GM19455 (cell line): ENCODE data around the gene DAPK3.
A peak's percentile ranks its signal among the peaks of the same experiment; 100 is the strongest.
"Not testable (repeated sequence)": the region's sequence is repeated elsewhere in the genome, so short reads cannot be mapped to it uniquely, and the experiment has no call there.

Experiments used
- ATAC-seq: cut with Tn5 transposase; IDR thresholded peaks from one replicate; pipeline ENCODE4 v1.9.1; 2021; ENCODE audit not compliant: unreplicated experiment

Gene DAPK3

DNA sequence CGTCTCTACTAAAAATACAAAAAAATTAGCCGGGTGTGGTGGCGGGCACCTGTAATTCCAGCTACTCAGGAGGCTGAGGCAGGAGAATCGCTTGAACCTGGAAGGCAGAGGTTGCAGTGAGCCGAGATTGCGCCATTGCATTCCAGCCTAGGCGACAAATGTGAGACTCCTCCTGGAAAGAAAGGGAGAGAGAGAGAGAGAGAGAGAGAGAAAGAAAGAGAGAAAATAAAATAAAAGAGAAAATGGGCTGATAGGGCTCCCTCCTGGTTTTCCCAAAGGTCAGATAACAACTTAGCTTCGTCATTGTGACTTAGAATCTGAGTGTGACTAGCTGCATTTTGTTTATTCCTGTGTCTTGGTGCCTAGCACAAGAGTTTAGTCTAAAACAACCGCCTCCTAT, 34.5 kb upstream of the DAPK3 start:
- not testable (repeated sequence) for ATAC-seq

- not testable (repeated sequence) for ATAC-seq
Measured at GRCh38 chr19:4000798-4001197, 29.9 kb upstream of the DAPK3 start.

DNA sequence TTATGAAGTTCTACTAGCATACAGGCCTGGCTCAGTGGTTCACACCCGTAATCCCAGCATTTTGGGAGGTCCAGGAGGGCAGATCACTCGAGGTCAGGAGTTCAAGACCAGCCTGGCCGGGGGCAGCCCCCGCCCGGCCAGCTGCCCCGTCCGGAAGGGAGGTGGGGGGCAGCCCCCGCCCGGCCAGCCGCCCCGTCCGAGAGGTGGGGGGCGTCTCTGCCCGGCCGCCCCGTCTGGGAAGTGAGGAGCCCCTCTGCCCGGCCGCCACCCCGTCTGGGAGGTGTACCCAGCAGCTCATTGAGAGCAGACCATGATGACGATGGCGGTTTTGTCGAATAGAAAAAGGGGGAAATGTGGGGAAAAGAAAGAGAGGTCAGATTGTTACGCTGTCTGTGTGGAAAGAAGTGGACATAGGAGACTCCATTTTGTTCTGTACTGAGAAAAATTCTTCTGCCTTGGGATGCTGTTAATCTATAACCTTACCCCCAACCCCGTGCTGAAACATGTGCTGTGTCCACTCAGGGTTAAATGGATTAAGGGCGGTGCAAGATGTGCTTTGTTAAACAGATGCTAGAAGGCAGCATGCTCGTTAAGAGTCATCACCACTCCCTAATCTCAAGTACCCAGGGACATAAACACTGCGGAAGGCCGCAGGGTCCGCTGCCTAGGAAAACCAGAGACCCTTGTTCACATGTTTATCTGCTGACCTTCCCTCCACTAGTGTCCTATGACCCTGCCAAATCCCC, 27.9 kb upstream of the DAPK3 start:
- ATAC-seq, result not testable (repeated sequence)

DNA sequence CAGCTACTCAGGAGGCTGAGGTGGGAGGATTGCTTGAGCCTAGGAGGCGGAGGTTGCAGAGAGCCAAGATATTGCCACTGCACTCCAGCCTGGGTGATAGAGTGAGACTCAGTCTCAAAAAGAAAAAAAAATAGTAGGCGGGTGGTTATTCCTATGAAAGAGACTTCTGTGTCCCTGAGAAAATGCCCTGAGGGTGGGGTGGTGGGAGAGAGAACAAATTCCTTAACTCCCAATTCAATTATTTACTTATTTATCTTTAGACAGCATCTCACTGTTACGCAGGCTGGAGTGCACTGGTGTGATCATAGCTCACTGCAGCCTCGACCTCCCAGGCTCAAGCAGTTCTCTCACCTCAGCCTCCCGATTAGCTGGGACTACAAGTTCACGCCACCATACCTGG, 24.7 kb upstream of the DAPK3 start:
- ATAC-seq, result no peak

- ATAC-seq, result no peak
Measured at GRCh38 chr19:3990815-3991117, 19.9 kb upstream of the DAPK3 start.

GRCh38 chr19:3987619-3988371, 16.9 kb upstream of the DAPK3 start:
- no peak for ATAC-seq

DNA sequence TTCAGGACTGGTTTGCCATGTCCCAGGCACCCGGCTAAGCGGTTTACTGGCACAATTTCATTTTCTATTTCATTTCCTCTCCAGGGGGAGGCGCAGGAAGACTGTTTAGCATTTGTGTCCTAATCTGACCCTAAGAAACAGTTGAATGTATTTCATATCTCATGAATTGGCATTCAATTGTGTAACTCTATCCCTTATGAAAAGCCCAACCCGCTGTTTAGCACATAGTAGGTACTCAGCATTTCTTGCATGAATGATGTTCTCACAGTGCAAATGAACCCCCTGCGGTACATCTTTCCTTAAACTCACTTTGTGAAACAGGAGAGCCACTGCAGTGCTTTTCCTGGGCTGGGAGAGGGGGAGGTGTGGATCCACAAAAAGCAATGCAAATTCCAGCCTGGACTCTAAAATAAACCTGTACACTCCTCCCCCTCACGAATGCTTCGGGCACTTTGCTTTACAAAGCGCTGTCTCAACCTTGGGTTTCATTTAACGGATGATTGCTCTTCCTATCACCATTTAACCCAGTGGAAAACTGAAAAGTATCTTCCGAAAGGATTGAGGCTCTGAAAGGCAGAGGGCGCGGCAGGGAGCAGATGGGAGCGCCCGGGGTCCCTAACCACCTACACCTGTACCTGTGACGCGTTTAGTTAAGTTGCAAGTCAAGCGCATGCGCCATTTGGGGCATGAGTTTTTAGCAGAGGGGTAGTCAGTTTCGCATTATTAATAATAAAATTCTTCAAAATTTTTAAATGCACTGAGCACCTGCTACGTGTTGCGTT, 15.6 kb upstream of the DAPK3 start:
- ATAC-seq, result no peak

- ATAC-seq, result no peak
Measured at GRCh38 chr19:3985643-3986259, 14.9 kb upstream of the DAPK3 start.

DNA sequence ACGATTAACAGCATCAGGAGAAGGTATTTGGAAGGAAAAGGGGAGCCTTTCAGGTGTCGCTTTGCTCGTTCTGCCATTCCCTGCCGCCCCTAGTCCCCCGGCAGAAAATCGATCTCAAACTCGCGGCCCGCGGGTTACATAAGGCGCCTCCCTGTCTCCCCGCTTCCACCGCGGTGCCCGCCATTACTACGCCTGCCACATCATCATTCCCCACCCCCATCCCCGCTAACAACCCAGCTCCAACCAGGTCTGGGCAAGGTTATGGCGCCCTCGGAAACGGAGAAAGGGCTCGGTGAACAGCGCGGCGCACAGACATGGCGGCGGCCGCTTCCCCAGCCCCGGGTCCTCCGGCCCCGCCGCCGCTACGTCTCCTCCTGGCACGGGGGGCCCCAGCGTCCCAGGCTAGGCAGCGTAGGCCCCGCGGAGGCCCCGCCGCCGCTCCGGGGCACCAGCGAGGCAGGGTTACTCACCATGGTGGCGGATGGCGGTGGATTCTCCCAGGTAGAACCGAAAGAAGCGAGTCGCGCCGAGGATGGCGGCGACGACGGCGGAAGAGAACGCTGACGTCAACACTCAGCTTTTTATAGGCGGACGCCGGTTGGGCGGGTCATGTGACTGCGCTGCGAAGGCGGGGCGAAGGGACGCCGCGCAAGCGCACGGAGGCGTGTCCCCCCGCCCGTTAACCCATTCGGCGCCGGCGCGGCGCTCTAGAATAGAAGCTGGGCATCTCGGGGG, 14.2 kb upstream of the DAPK3 start, which contains the start of gene EEF2:
TSS of gene EEF2 (minus strand) at position 556 of the 735 bp plus-strand sequence. CDS start at position 473, 83 bp downstream.
- peak; percentile 38 for ATAC-seq

DNA sequence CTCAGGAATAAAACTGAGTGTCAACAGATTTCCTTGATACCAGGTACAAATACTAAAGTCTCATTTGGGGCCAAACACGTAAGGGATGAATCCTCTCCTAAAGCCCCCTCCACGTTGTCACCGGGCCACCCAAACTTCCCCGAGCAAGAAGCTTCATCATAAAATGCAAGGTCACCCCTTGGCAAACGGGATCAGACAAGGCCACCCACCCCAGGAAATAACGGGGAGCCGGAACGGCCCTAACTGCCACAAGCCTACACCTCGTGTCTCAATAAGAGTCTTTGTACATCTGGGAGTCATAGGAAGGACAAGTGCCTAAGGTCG, 13.6 kb upstream of the DAPK3 start:
- no peak for ATAC-seq

- no peak for ATAC-seq
Measured at GRCh38 chr19:3983936-3984583, 13.2 kb upstream of the DAPK3 start.

DNA sequence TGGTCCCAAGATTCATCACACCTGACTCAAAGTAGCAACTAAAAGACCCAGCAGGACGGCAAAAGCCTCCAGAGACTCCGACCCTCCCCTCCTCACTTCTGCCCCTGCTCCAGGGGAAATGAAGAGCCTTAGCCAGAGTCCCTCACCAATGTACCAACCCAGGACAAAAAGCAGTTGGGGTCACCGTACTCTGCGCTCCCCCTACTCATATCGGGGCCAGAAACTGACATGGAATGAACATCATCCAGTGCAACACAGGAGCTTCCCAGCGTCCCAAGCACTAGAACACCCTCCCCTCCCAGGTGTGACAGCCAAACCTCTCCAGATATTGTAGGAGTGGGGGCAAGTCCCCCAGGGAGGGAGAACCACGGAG, 12.6 kb upstream of the DAPK3 start:
- no peak for ATAC-seq

- no peak for ATAC-seq
Measured at GRCh38 chr19:3982701-3983541, 12.0 kb upstream of the DAPK3 start.

DNA sequence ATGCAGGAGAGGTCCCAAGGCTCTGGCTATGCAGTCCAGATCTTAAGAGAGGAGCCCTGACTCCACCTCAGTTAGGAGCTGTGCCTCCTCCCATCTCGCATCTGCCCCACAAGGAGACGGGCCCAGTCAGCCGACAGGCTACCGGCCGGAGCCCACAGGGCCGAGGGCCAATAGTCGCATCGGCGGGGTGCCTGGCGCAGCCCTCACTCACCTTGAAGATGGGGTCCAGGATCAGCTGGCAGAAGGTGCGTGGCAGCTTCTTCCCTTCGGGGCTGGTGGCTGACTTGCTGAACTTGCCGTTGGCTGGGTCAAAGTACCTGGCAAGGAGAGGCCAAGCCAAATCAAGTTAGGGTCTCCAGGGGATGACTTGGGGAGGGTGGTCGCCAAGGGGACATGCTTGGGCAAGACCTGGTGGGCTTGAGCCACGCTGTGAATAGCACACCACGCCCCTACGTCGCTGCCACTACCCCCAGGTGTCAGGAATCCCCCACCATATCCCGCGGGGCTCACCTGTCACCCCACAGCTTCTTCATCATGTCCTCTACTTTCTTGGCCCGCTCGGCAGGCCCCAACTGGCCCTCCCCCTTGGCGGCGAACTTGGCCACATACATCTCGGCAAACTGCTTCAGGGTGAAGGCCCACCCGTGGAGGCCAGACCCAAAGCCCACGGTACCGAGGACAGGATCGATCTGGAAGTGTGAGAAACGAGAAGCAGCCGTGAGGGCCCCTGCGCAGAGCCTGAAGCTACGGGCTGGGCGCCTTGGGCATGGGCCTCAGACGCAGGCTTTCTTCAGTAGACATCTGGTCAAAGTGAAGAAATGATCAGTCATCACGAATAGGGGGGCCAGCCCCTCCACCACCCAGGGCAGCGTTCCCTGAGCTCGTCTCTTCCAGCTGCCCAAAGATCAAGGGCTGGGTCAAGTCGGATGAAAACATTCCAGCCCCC, 11.1 kb upstream of the DAPK3 start:
- no peak for ATAC-seq

DNA sequence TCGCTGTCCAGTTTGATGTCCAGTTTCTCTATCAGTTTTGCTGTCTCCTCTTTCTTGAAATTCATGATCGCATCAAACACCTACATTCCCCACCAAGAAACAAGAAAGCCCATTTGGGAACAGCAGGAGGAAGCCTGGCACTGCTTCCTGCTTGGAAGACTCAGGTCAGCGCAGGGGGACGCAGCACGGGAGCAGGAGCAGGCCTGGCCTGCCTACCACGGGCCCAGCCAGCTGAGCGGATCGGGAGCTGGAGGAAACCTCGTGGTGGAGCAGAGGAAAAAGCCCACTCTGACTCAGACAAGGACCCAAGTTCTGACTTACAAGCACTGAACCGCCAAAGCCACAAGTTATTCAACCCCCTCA, 10.5 kb upstream of the DAPK3 start:
- no peak for ATAC-seq

DNA sequence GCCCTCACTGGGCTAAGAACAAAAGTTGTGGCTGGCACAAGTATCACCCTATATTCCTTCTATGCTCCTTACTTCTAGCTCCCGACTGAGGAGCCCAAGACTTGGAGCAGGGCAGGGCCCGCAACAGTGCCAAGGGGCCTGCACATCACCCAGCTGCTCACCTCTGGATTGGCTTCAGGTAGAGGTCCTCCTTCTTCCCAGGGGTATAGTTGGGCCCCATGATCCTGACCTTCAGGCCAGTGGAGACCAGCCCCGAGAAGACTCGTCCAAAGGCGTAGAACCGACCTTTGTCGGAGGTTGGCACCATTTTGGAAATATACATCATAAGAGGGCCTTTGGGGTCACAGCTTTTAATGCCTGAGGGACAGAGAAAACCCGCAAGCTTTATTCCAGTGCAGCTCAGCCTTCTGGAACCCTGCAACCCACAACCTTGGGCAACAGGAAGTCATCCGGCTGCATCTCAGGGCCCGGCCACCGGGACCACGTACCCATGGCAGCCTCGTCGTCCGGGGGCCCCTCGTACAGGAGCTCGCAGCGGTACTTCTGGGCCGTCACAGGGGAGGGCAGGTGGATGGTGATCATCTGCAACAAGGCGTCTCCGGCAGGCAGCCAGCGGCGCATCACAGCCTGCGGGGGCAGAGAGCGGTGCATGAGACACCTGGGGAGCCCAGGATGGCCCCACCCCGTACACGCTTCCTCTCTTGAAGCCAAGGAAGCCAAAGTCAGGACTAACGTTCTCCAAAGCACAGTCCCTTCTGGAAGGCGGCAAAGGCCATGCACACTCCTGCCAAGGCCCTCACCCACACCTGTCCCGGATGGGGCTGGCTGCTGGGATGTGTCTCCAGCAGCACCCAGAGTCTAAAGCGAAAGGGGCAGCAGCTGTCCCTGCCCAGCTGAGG, 9.7 kb upstream of the DAPK3 start:
- no peak for ATAC-seq

DNA sequence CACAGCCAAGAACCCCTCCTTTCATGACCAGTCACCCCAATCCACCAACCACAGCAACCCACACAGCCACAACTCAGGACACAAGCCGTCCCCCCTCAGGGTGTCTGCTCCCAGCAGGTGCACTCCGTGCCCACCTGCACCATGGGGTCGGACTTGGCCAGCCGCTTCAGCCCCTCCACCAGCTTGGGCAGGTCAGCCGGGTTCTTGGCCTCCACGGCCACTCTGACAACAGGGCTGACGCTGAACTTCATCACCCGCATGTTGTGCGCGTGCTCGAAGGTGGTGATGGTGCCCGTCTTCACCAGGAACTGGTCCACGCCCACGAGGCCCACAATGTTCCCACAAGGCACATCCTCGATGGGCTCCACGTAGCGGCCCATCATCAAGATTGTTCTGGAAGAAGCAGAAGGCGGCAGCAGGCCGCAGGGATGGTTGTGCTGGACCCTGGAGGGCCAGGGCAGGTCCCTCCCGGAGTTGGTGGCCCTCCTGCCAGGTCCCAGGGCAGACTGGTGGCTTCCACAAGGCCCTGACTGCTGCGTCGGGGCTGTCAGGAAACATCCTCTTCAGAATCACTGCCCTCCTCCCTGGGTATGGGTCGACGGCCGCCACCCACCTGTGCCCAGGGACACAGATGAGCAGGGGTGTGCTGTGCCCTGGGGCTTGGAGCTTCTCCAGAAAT, 8.9 kb upstream of the DAPK3 start:
- ATAC-seq, result no peak
